HL-60/S4 treated with phorbol 12-myristate 13-acetate at 8.2 ng/mL for 4 days and 3 days (cell line): Measurements from ENCODE around the gene CFAP73.
"Not testable (repeated sequence)": the region's sequence is repeated elsewhere in the genome, so short reads cannot be mapped to it uniquely, and the experiment has no call there.

Source experiments
- in situ Hi-C: fragments of 300-500 bp; cut with MboI; formaldehyde crosslinking; loops from 2 replicates; pipeline ENCODE4 v1.15.0; 2022; ENCODE audit warnings: low sequenced_read_pairs

The CFAP73 gene

DNA sequence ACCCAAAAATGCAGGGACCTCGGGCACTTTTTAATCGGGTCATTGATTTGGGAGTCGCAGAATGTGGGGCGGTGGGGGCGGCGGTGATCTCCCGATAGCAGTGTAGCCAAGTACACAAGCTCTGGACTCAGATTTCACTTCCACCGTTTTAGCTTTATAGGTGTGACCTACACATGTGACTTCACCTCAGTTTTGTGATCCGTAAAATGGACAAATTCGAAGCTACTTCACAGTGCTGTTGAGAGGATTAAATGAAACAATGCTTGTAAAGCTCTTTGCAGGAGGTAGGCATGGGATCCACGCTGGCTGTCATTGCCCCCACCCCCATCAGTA lies 36.5 kb downstream of the CFAP73 start:
- in situ Hi-C loops, result loop anchor here (25.0 kb wide), 2 partner anchors 226 to 726 kb away; partner anchors contain the start of genes SDS and SDSL

DNA sequence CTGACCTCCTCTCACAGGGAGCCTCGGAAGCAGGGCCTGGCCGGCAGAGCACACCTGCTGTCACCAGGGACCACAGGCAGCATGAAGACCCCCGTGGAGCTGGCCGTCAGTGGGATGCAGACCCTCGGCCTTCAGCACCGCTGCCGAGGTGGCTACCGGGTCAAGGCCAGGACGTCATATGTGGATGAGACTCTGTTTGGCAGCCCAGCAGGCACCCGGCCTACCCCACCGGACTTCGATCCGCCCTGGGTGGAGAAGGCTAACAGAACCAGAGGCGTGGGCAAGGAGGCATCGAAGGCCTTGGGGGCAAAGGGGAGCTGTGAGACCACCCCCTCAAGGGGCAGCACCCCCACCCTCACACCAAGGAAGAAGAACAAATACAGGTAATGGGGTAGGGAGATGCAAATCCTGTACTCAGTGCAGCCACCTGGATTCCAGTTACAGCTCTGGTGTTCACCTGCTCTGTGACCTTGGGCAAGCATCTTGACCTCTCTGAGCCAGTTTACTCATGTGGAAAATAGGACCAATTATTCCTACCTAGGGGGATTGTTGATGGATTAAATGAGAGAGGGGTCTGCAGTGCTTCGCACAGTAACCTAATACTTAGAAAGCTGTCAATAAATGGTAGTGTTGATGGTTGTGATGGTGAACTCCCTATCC lies 37.3 kb downstream of the CFAP73 start:
- in situ Hi-C loops, result loop anchor here (25.0 kb wide), 2 partner anchors 226 to 726 kb away; partner anchors contain the start of genes SDS and SDSL

DNA sequence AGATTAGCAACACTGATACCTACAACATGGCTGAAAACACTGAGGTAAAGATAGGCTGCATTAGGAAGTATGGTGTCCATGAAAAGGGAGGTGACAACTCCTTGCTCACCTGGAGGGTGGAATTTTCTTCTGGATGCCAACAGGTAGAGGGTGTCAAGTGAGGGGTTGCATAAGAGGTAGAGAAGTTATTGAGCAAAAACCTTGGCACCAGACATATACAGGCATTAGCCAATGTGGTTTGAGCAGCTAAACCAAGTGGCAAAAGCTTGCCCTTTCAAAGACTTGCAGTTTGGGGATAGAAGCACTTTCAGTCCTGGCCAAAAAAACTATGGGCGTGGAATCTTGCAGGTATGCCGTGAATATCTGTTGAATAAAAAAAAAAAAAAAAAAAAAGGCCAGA lies 39.8 kb downstream of the CFAP73 start:
- in situ Hi-C loops, result loop anchor here (25.0 kb wide), 2 partner anchors 223 to 723 kb away; partner anchors contain the start of genes SDS and SDSL

DNA sequence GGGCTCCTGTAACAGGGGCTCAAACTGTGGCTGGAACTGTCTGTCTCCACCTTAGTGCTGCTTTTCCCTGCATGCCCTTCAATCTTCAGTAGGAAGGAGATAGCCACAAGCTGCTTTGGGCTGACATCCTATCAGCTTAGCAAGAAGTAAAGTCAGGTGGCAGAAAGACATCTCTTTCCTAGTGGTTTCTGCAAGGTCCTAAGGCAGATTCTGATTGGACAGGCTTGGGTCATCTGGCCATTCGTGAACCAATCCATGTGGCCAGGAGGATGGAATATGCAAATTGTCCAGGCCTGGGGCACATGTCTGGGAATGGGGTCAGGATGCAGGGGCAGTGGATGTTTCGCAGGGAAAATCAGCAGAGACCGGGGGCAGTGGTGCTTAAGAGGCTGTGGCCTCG lies 41.2 kb downstream of the CFAP73 start:
- in situ Hi-C loops, result loop anchor here (25.0 kb wide), 2 partner anchors 222 to 722 kb away; partner anchors contain the start of genes SDS and SDSL

DNA sequence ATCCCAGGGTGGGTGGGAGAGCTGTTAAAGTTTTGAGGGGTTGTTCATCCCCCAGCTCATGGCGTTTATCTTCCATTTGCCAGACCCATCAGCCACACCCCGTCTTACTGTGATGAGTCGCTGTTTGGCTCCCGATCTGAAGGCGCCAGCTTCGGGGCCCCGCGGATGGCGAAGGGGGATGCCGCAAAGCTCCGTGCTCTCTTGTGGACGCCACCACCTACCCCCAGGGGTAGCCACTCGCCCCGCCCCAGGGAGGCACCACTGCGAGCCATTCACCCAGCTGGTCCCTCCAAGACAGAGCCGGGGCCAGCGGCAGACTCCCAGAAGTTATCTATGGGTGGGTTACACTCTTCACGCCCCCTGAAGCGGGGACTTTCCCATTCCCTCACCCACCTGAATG lies 41.7 kb downstream of the CFAP73 start:
- in situ Hi-C loops, result loop anchor here (25.0 kb wide), 2 partner anchors 221 to 721 kb away; partner anchors contain the start of genes SDS and SDSL

DNA sequence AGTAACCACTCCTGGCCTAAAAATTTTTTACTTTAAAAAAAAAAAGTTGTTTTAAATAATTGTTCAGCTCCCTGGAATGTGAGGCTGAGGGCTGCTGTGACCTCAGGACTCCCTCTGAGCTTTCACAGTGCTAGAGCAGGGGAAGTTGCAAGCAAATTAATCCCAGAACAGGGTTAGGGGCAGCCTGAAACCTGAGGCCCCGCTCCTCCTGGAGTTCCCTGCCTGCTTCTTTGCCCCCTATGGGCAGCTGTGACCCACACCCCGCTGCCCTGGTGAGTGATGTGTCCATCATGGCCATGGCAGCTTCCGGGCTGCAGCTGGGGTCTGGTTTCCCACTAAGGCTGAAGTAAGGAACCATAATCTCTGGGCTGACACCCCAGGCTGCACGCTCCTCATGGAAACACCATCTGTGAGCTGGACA lies 45.5 kb downstream of the CFAP73 start:
- in situ Hi-C loops, result loop anchor here (25.0 kb wide), 2 partner anchors 217 to 717 kb away; partner anchors contain the start of genes SDS and SDSL

DNA sequence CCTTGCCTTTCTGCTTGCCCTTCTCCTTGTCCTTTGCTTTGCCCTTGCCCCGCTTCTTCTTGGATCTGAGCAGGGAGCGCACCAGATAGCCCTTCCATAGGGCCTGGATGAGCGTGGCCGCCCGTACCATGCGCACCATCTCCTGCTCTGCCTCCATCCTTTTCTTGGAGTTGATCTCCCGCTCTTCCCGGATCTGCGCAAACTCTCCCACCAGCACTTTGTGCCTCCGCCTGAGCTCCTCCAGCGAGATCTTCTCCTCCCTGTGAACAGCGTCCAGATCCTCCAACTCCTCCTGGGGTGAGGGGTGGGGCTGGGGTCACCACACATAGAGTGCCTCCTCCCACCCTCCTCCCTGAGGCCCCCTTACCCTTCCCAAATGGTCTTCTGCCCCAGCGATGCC lies 46.1 kb downstream of the CFAP73 start:
- in situ Hi-C loops, result loop anchor here (25.0 kb wide), 2 partner anchors 217 to 717 kb away; partner anchors contain the start of genes SDS and SDSL

DNA sequence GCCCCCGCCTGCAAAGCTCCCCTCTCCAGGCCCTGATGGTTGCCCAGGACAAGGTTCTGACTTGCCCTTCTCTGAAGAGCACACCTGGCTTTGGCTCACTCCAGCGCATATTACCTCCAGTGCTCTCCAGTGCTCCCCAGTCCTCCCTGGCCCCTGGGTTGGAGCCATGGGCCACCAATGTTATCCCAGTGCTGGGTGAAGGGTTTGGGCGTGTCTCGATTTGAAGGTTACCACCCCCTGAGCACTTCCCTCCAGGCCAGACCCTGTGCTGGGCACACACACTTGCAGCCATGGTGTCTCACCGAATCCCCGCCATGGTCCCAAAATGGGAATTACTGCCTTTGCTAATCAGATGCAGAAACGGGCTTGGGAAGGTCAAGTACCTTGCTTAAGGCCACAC lies 47.1 kb downstream of the CFAP73 start:
- in situ Hi-C loops, result loop anchor here (25.0 kb wide), 2 partner anchors 216 to 716 kb away; partner anchors contain the start of genes SDS and SDSL

DNA sequence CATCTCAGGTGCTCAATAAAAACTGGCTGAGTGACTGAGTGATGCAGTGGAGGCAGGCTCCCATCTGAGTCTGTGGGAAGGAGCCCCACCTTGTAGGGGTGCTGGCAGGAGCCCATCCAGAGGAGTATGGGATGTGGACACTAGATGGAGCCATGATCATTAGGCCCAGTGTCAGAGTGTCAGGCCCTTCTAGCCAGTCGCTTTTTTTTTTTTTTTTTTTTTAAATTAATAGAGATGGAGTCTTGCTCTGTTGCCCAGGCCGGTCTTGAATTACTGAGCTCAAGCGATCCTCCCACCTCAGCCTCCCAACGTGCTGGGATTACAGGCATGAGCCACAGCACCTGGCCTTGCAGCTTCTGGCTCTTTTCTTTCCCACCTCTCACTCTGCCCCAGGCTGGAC lies 47.5 kb downstream of the CFAP73 start:
- in situ Hi-C loops, result loop anchor here (25.0 kb wide), 2 partner anchors 215 to 715 kb away; partner anchors contain the start of genes SDS and SDSL

DNA sequence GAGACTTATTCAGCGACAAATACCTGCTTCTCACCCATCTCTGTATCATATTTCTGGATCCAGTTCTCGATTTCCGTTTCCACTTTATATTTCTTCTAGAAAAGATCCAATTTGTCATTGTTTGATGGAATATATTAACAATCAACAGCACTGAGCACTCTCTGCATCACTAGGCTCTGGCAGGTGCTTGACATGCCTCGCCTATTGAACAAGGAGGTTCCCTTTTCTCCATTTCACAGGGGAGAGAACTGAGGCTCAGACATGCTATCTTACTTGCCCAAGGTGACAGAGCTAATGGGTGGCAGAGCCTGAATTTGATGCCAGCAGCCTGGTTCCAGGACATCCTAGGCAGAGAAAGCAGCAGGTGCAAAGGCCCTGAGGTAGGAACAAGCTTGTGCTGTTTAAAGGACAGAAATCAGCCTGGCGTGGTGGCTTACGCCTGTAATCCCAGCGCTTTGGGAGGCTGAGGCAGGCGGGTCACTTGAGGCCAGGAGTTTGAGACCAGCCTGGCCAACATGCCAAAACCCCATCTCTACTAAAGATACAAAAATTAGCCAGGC lies 48.1 kb downstream of the CFAP73 start:
- in situ Hi-C loops, result loop anchor here (25.0 kb wide), 2 partner anchors 215 to 715 kb away; partner anchors contain the start of genes SDS and SDSL

DNA sequence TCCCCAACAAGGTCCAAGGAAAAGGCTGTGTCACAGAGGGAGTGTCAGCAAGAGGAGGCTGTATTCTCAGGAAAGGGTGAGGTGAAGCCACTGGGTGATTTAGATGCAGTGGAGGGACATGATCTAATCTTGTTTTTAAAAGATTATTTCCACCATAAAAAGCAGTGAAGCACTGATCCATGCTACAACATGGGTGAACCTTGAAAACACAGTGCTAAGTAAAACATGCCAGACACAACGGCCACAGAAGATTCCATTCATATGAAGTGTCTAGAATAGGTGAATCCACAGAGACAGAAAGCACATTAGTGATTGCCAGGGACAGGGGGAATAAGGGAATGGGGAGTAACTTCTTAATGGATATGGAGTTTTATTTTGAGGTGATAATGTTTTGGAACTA lies 48.8 kb downstream of the CFAP73 start:
- in situ Hi-C loops, result loop anchor here (25.0 kb wide), 2 partner anchors 214 to 714 kb away; partner anchors contain the start of genes SDS and SDSL

DNA sequence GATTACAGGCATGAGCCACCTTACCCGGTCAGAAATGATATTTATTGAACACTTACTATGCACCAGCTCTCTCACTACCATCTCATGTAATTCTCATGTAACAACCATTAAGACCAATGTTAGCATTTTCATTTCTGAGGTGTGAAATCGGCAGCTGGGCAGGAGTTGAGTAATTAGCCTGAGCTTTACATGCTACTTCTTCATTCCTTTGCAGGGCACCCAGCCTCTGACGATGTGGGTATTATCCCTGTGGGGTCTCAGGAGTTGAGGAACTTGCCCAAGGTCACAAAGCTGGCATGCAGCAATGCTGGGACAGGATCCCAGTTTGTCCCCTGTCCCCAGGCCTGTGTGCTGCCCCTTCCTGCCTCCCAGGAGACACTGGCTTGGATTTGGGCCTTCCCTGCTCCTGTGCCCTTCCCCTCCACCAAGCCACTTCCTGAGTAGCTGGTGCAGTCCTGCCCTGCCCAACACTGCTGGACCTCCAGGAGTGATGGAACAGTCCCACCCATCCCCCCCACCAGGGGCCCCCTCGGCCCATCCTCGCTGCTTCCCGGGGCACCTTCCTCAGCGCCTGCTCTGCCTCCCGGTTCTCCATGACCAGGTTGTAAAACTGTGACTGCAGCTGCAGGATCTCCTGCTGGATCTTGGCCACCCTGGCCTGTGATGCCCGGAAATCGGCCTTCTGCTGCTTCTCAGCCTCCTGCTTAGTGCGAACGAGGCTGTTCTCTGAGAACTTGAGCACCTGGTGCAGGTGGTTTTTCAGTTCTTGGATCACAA lies 50.7 kb downstream of the CFAP73 start:
- in situ Hi-C loops, result no loop called here

DNA sequence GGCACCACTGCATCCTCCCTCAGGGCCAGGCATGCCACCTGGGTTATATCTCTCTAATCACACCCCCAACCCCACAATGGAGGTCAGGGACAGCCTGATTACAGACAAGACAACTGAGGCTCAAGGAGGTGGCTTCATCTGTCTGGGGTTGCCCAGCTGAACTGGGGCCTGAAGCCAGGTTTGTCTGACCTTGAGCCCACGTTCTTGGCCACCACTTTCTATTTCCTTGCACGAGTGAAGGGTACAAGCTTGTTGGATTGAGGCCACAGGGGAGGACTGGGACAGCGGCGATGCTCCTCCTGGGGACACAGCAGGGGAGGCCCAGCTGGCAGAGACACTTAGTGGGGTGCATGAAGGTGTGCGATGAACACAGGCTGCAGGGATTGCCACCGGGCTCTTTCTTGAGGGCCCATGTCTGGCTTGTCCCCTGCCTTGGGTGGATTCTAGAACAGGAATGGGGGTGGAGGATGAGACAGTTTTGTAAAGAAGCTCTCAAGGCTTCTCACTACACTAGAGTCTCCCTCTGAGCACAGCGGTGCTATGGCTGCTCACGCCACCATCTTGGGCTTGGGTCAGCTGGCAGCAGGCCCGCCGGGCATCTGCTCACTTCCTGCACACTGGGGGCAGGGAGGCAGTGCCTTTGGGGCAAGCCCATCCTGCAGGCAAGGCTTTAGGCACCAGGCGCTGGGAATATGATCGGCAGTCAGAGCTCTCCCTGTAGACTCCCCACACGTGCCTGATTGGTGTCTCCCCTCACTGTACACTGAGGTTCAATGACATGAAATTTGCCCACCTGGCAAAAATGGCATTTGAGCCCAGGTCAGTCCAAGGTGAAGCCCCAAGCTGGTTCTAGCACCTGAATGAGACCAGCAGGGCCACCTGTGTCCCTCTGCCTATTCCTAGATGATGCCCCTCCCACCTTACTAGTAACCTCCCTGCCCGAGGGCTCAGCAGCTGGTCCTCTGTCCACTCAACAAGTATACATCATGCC lies 52.0 kb downstream of the CFAP73 start:
- in situ Hi-C loops, result no loop called here

DNA sequence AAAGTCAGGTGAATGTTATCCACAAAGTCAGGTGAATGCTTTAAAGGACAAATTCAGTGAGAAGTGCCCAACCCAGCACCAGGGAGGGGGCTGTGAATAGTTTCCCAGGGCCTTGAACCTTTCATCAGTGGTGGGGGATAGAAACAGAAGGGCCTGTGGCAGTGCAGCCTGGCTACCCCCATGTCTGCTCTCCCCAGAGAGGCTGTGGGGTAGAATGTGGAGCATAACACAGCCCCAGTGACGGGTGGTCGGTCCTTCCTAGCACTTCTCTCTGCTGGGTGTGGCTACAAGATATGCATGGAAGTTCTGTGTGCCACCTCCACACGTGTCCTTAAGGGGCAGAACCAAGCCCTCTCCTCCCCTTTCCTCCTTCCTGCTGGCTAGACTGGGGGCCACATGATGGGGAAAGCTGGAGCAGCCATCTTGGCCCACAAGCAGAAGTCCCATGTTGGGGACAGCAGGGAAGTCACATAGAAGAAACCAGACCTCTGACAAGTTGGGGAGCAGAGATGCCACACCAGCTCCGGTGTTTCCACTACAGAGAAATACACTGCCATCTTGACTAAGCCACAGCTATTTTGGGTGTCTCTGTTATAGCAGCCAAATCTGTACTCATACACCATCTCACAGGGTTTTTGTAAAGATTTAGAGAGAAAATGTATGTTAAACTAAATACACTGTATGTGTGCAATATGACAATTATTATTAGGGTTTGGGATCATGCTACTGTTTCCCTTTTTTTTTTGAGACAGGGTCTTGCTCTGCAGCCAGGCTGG lies 53.0 kb downstream of the CFAP73 start:
- in situ Hi-C loops, result no loop called here

DNA sequence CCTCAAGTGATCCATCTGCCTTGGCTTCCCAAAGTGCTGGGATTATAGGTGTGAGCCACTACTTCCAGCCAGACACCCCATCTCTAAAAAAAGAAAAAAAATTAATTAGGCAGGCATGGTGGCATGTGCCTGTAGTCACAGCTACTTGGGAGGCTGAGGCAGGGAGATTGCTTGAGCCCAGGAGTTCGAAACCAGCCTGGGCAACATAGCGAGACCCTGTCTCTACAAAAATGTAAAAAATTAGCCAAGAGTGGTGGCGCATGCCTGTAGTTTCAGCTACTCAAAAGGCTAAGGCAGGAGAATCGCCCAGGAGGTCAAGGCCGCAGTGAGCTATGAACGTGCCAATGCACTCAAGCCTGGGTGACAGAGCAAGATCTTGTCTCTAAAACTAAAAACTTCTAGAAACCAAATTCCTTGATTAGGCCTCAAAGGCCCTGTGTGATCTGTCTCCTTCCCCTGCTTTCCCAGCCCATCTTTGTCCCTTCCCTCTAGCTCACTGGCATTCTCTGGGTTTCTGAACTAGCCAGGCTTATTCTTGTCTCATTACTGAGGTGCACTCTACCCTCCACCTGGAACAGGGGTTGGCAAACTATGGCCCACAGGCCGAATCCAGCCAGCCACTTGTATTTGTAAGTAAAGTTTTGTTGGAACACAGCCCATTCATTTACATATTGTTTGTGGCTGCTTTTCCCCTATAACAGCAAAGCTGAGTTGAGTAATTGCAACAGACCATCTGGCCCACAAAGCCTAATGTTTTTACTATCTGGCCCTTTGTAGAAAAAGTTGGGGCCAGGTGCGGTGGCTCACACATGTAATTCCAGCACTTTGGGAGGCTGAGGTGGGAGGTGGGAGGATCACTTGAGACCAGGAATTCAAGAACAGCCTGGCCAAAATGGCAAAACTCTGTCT lies 54.6 kb downstream of the CFAP73 start:
- in situ Hi-C loops, result no loop called here

DNA sequence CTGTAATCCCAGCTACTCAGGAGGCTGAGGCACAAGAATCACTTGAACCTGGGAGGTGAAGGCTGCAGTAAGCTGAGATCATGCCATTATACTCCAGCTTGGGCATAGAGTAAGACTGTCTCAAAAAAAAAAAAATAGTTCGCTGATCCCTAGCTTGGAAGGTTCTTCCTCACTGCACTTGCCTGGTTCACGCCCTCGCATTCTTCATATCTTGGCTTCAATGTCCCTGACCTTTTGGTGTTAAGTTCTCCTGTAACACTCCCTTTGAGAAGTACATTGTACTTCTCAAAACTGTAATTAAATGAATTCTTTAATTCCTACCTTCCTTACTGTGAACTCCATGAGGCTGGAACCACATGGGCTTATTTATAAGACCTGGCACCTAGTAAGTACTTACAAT lies 55.3 kb downstream of the CFAP73 start:
- in situ Hi-C loops, result no loop called here

DNA sequence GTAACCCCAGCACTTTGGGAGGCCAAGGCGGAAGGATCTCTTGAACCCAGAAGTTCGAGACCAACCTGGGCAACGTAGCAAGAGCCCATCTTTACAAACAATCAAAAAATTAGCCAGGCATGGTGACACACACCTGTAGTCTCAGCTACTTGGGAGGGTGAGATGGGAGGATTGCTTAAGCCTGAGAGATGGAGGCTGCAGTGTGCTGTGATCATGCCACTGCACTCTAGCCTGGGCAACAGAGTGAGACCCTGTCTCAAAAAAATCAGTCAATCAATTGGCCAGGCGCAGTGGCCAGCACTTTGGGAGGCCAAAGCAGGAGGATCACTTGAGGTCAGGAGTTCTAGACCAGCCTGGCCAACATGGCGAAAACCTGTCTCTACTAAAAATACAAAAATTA lies 57.3 kb downstream of the CFAP73 start:
- in situ Hi-C loops, result not testable (repeated sequence)

DNA sequence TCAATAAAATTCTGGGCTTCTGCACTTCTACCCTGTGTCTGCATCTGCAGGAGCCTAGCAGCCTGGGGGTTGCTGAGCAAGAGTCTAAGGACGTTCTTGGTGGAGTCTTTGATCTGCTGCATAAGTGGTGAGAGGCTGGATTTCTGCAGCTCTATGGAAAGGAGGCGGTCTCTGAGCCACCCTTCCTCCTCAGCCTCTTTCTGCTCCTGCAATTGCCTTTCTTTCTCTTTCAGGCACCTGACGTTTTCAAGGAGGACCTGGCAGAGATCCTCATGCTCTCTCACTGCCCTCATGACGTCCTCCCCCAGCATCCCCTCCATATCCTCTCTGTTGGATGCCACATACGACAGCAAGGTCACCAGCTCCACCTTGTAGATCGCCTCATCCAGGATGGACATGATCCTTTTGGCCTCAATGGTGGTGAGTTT lies 58.1 kb downstream of the CFAP73 start:
- in situ Hi-C loops, result no loop called here
